Measurements from ENCODE around the gene CD163.

Gene CD163

GRCh38 chr12:7501031-7501588, 2.5 kb downstream of the CD163 start:
- no peak overlapping the region for H3K4me3 ChIP-seq (ENCODE audit: low read depth, low read length)
- no peak for DNase-seq (ENCODE audit: low read depth)
- no peak for TF ChIP-seq CTCF (IDR thresholded peaks at IDR 0.05; ENCODE audit: low read depth, low read length, missing control alignments)

GRCh38 chr12:7499636-7500035, 3.9 kb downstream of the CD163 start:
- no peak for TF ChIP-seq CTCF (IDR thresholded peaks at IDR 0.05; ENCODE audit: low read depth, low read length, missing control alignments)
- no peak for DNase-seq (ENCODE audit: low read depth)
- H3K4me3 ChIP-seq (ENCODE audit: low read depth, low read length) = no peak overlapping the region

- no peak for DNase-seq (ENCODE audit: low read depth)
- no peak overlapping the region for H3K4me3 ChIP-seq (ENCODE audit: low read depth, low read length)
- no peak for TF ChIP-seq CTCF (IDR thresholded peaks at IDR 0.05; ENCODE audit: low read depth, low read length, missing control alignments)
Observed at GRCh38 chr12:7498809-7499208, 4.8 kb downstream of the CD163 start.

GRCh38 chr12:7497661-7498060, 5.9 kb downstream of the CD163 start:
- no peak overlapping the region for H3K4me3 ChIP-seq (ENCODE audit: low read depth, low read length)
- TF ChIP-seq CTCF (IDR thresholded peaks at IDR 0.05; ENCODE audit: low read depth, low read length, missing control alignments) = no peak
- no peak for DNase-seq (ENCODE audit: low read depth)

- DNase-seq (ENCODE audit: low read depth) = no peak
- no peak for TF ChIP-seq CTCF (IDR thresholded peaks at IDR 0.05; ENCODE audit: low read depth, low read length, missing control alignments)
- H3K4me3 ChIP-seq (ENCODE audit: low read depth, low read length) = no peak overlapping the region
Observed at GRCh38 chr12:7496451-7496850, 7.1 kb downstream of the CD163 start.

- TF ChIP-seq CTCF (IDR thresholded peaks at IDR 0.05; ENCODE audit: low read depth, low read length, missing control alignments) = no peak
- DNase-seq (ENCODE audit: low read depth) = no peak
- no peak overlapping the region for H3K4me3 ChIP-seq (ENCODE audit: low read depth, low read length)
Observed at GRCh38 chr12:7495136-7495535, 8.4 kb downstream of the CD163 start.

GRCh38 chr12:7493006-7493405, 10.6 kb downstream of the CD163 start:
- no peak for TF ChIP-seq CTCF (IDR thresholded peaks at IDR 0.05; ENCODE audit: low read depth, low read length, missing control alignments)
- H3K4me3 ChIP-seq (ENCODE audit: low read depth, low read length) = no peak overlapping the region
- no peak for DNase-seq (ENCODE audit: low read depth)
